Medulla oblongata (tissue), 1 donor: ENCODE data around the gene PDXDC1.
"Not testable (repeated sequence)": the region's sequence is repeated elsewhere in the genome, so short reads cannot be mapped to it uniquely, and the experiment has no call there.

Experiments used
- DNase-seq: peaks from one replicate; pipeline ENCODE4 v3.0.0-alpha.2; 2015; ENCODE audit errors: extremely low spot score

PDXDC1 gene

GRCh38 chr16:15012941-15013340 is 38.1 kb downstream of the PDXDC1 start:
- DNase-seq, result not testable (repeated sequence)

- DNase-seq, result not testable (repeated sequence)
Observed at GRCh38 chr16:15015671-15016070, 40.8 kb downstream of the PDXDC1 start.

- not testable (repeated sequence) for DNase-seq
Observed at GRCh38 chr16:15016354-15016753, 41.5 kb downstream of the PDXDC1 start.

DNA sequence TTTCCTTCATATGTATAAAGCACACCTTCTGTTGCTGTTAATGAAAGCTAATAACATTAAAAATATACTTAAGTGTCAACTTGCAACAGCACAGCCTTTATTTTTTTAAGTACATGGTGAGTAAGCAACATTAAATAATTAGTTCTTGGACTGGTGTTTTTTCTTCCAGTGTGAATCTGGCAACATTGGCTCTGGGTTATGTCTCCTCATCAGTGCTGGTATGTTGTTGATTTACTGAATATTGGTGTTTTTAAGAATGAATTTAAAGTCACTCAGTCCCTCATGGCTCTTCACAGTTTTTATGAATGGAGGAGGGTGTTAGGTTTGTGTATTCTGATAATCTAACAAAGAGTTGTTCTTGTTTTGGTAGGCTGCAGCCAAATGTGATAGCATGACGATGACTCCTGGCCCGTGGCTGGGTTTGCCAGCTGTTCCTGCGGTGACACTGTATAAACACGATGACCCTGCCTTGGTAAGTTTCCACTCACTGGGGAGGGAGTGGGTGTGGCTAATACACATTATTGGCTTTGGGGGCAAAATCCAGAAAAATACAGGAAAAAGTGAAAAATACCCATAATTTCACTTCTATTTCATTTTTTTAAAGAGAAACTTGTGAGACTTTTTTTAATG is 42.2 kb downstream of the PDXDC1 start:
- not testable (repeated sequence) for DNase-seq

DNA sequence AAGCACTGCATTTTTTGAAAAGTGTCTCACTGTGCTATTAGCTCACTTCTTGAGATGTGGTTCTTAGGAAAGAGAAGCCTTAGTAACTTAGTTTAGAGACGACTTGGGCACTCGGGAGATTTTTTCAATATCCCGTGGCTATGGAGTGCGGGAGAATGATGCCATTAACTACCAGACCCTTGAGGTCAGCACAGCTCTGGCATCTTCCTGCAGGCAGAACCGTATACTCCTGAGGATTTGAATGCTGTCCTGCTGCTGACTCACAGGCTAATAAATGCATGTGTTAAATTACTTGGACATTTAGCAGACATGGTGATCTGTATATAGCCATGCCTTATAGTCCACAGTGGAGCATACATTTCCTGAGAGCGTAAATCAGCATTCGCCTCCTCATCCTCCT is 46.6 kb downstream of the PDXDC1 start:
- DNase-seq, result not testable (repeated sequence)

DNA sequence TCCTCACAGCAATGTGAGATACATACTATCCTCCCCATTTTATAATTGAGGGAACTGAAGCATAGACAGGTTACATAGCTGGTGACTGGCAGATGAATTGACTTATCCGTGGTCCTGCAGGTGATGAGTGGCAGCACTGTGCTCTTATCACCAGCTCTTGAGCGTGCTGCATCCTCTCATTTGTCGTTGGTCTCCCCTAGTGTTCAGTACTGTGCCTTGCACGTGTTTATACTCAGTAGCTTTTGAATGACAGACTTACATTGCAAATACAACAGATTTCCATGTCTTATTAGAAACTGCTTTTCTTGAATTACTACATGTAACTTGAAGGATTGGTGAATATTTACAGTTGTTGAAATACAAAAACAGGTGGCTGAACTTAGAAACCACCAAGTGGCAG is 47.4 kb downstream of the PDXDC1 start:
- DNase-seq, result not testable (repeated sequence)

- not testable (repeated sequence) for DNase-seq
Observed at GRCh38 chr16:15023381-15024077, 48.7 kb downstream of the PDXDC1 start.

DNA sequence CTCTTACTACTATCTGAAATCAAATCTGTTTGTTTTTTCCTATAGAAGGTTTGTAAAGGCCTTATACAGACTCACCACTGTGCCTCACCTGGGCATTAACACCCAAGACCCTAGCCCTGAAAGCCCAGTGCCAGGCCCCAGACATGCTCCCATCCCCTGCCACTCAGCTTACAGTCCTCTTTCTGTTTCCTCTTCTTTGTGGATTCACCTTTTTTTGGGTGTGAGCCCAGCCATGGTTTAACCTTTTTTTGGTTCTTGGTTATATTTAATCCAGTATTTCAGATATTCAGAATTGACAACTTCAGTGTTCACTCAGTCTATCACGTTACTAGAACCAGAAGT is 50.0 kb downstream of the PDXDC1 start:
- DNase-seq, result not testable (repeated sequence)

- not testable (repeated sequence) for DNase-seq
Observed at GRCh38 chr16:15025234-15025951, 50.6 kb downstream of the PDXDC1 start.

GRCh38 chr16:15027051-15027450 is 52.2 kb downstream of the PDXDC1 start:
- not testable (repeated sequence) for DNase-seq

GRCh38 chr16:15027503-15028344 is 52.9 kb downstream of the PDXDC1 start:
- DNase-seq, result not testable (repeated sequence)

GRCh38 chr16:15028345-15028715 is 53.5 kb downstream of the PDXDC1 start:
- not testable (repeated sequence) for DNase-seq

DNA sequence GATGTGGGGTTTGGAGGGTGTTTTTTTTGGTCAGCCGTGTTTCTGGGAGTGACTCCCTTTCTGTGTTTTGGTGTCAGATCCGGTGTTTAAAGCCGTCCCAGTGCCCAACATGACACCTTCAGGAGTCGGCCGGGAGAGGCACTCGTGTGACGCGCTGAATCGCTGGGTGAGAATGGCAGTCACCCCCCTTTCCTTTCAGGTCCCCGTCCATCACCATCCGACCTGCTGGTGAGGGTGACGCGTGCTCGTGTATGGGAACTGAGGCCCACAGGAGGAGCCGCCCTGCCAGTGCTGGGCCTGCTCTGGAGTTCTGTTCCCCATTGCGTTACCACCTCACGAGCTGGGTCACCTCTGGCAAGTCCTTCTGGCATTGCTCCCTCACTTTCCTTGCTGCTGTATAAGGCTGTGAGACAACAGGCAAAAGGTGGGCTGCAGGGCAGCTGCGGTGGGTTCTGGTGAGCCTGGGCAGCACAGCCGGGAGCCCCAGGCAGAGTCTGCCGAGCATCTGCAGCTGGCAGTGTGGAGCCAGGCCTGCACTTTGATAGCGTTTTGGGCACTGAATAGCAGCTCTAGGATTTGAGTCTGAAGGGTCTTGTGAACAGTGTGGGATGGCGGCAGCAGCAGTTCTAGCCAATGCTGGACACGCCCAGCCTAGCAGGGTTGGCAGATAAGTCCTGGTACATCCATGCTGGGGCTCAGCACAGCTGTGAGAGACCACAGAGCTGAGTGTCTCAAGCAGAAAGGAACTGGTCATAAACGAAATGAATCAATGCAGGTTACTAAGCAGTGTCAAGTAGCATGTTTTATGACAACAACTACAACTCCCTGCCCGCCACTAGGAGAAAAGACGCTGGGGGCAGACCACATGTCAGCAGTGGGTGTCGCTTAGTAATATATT is 54.2 kb downstream of the PDXDC1 start:
- DNase-seq, result not testable (repeated sequence)

- not testable (repeated sequence) for DNase-seq
Observed at GRCh38 chr16:15029749-15030148, 54.9 kb downstream of the PDXDC1 start.

- DNase-seq, result no peak
Observed at GRCh38 chr16:15031179-15031578, 56.4 kb downstream of the PDXDC1 start.

DNA sequence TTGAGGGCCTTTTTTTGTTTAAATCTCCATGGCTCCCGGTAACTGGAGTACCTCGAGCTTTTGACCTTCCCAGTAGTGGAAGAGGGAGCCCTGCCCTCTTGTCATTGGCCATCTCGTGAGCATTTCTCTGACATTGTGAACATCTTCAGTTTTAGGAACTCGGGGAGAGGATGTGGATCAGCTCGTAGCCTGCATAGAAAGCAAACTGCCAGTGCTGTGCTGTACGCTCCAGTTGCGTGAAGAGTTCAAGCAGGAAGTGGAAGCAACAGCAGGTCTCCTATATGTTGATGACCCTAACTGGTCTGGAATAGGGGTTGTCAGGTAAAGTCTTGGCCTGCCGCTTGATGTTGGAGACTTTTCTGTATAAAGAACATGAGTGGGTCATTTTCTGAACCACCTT is 56.8 kb downstream of the PDXDC1 start:
- no peak for DNase-seq

DNA sequence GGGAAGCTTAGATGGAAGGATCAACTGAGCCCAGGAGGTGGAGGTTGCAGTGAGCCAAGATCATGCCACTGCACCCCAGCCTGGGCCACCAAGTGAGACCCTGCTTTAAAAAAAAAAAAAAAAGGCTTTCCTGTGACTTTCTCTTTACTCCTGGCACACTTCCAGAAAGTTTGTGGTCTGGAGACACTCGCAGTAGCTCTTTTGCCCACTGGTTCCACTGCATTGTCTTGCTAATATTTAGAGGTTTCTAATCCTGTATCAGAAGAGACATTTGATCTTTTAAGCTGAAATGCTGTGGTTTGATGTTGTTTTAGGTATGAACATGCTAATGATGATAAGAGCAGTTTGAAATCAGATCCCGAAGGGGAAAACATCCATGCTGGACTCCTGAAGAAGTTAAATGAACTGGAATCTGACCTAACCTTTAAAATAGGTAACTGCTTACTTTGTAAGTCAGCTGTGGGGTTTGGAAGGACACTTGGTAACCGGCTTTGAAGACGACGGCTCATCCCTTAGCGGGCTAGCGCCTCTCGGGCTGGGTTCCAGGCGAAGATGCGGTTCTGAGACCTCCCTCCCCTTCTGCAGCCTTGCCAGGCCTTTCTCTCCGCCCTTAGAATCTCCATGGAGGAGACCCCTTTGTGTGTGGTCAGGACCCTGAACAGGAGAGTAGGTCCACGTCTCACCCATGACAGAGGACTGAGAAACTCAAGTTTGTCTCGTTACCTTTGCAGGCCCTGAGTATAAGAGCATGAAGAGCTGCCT is 57.9 kb downstream of the PDXDC1 start:
- DNase-seq, result no peak

DNA sequence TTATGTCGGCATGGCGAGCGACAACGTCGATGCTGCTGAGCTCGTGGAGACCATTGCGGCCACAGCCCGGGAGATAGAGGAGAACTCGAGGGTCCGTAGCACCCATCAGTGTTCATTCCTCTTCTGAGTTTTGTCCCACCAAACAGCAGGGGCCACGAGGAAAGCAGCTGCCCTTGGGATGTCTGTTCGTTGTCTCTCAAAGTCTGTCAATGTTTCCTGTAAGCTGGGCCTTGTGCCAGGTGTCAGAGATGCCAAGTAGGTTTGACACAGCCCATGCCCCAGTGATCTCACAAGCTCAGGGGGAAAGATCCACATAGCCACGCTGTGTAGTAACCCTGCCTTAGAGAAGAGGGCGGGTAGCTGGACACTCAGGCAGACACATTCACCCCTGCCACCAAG is 58.5 kb downstream of the PDXDC1 start:
- DNase-seq, result no peak

DNA sequence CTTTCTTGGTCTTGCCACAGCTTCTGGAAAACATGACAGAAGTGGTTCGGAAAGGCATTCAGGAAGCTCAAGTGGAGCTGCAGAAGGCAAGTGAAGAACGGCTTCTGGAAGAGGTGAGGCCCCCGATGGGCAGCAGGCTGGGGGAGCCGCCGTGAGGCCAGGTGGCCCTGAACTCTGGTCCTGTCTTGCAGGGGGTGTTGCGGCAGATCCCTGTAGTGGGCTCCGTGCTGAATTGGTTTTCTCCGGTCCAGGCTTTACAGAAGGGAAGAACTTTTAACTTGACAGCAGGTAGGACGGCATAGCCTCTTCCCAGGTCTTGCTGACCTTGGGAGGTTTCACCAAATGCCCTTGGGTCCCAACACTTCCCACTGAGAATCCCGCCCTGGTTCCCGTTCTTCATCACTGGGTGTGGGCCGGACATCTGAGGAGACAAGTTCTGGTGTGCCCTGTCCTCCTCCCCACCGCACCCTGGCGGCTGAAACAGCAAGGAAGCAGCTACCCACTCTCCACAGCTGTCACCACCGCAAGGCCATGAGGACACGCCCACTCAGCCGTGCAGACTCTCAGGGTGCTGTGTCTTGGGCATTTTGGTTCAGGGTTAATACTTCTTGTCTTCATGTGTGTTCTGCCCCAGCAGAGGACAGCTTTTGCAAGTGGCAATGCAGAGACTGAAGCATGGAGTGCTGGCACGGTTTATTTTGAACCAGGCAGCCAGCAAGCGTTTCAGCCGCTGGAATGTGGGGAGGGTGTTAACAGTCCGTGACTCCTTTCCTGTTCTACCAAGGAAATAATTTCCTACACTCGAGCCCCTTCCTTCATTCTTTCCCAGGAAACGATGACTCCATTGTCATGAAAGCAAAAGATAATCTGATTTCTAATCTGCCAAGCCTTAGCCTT is 59.7 kb downstream of the PDXDC1 start:
- no peak for DNase-seq
